Astrocyte (in vitro differentiated cells and primary cell): ENCODE measurements around the gene KCNG4.

Experiments used
- CTCF ChIP-seq: IDR thresholded peaks from 2 replicates; pipeline ENCODE4 v1.5.1; 2011; ENCODE audit warnings: low read depth, mild to moderate bottlenecking, inconsistent platforms, low read length, moderate library complexity; ENCODE audit not compliant: insufficient read depth
- EZH2 ChIP-seq: IDR thresholded peaks from 2 replicates; pipeline ENCODE4 v1.6.1; 2012; ENCODE audit warnings: mild to moderate bottlenecking, low read length, inconsistent platforms; ENCODE audit not compliant: insufficient read depth

GRCh38 chr16:84278333-84278732 lies 38.5 kb upstream of the KCNG4 start:
- no peak for TF ChIP-seq CTCF
- no peak for TF ChIP-seq EZH2
